Measurements from ENCODE around the gene KIF6. TPM values are rescaled to one million over a fixed set of nuclear protein-coding genes. Genes with fewer than 3 reads are reported as not detected.

The KIF6 gene, protein sequence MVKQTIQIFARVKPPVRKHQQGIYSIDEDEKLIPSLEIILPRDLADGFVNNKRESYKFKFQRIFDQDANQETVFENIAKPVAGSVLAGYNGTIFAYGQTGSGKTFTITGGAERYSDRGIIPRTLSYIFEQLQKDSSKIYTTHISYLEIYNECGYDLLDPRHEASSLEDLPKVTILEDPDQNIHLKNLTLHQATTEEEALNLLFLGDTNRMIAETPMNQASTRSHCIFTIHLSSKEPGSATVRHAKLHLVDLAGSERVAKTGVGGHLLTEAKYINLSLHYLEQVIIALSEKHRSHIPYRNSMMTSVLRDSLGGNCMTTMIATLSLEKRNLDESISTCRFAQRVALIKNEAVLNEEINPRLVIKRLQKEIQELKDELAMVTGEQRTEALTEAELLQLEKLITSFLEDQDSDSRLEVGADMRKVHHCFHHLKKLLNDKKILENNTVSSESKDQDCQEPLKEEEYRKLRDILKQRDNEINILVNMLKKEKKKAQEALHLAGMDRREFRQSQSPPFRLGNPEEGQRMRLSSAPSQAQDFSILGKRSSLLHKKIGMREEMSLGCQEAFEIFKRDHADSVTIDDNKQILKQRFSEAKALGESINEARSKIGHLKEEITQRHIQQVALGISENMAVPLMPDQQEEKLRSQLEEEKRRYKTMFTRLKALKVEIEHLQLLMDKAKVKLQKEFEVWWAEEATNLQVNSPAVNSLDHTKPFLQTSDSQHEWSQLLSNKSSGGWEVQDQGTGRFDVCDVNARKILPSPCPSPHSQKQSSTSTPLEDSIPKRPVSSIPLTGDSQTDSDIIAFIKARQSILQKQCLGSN
- 0.30 and 3.4 TPM in 2 replicates for polyA plus RNA-seq

DNA sequence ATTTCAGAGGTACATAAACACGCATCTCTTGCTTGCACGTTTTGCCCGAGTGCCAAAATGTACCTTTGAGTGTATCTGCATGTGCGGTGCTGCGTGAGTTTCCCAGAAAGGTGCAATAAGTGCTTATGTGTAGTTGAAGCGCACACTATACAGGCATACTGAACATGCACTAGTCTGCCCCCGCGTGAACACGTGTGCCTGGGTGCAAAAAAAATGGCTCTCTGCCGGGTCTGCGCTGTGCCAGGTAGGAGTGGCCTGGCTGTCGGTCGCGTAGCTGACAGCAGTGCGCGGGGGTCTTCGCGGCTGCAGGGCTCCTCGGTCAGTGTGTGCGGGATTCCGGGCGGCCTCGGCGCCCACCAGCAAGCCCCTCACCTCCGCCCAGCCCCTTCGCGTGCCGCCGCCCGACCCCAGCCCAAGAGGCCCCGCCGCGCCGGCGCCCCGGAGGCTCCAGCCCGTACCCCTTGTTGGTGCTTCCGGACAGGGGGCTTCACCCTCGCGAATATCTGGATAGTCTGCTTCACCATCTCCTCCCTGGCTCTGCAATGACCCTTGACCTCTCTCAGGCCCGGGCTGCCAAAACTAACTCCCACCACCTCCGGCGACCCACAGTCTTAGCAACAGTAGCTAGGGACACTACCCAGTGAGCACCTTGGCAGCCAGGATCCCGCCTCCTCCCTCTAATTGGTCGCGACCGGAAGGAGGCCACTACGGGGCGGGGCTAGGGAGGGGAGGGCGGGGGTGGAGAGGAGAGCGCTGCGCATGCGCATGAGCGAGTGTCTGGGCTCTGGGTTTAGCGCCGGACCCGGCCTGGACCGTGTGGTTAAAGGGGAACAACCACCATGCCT, at the start of gene KIF6:
Gene KIF6, minus strand, starts transcription at position 622 of the 845 bp plus-strand sequence. Its CDS starts 98 bp downstream, at position 524.

DNA sequence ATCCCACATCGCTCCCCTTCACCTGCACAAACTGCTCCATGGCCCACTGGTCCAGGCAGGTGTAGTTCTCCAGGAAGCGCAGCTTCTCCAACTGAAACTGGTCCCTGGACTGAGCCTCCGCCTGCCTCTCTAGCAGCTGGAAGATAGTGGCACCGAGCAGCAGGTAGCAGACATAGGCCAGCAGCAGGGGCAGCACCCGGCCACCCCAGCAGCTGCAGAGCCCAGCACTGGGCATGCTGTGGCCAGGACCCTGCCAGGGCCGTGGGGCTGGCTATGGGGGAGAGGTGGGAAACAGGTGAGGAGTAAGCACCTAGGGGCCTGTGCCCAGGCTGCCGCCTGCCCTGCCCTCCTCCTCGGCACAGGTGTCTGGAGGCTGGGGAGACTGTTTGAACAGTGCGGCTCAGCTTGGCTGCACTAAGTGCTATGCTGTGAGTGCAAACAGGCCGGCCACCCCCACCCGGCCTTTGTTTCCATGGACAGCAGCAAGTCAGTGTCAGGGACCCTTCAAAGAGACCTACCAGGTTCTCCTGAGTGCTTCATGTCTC, 402.8 kb downstream of the KIF6 start, which contains the start of gene KCNK16:
Gene KCNK16, minus strand, starts transcription at position 397 of the 545 bp plus-strand sequence. Its CDS starts 162 bp downstream, at position 235.

DNA sequence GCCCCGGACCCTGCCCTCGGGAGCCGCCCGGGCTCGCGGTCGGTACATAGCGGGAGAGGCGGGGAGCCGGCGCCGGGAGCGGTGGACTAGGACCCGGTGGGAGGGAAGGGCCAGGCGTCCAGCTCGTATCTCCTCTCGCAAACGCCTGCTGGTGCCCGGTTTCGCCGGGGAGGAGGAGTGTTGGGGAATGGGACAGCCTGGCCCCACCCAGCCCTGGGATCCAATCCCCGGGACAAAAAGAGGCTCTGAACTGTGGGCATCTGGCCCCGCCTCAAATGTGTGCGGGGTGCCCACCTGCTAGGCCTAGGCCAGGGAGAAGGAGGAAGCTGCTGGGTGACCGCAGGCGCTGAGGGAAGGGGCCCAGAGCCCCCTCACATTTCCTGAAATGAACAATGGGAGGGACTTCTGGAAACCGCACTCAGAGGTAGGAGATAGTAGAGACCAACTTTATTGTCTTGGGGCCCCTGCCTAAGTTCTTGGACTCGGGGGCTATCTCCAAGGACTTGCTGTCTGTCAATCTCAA, 410.9 kb downstream of the KIF6 start, which contains the start of gene KCNK17:
Gene KCNK17, minus strand, starts transcription at position 147 of the 523 bp plus-strand sequence. Its CDS starts 99 bp downstream, at position 48.

Other genes with a start within 250 kb of the KIF6 start
- gene DAAM2, start 67.0 kb upstream of the KIF6 start, polyA plus RNA-seq, result 0.80 TPM in 1 of 2 replicates, not detected in the other
- 2.8 and 5.3 TPM in 2 replicates for gene MOCS1, start 209.1 kb upstream of the KIF6 start, polyA plus RNA-seq

Data from Purkinje cell (primary cell).